A172 (cell line): ENCODE results near the gene CELF2. TPM values are rescaled to one million over a fixed set of nuclear protein-coding genes. Genes with fewer than 3 reads are reported as not detected.

Source experiments
- DNase-seq: peaks from one replicate; pipeline ENCODE4 v3.0.0-alpha.2; 2015; ENCODE audit warnings: low spot score
- total RNA-seq: library from RNA; depleted of rRNA; stranded (reverse); fragments of >200 nt; shearing (Covaris generic); gene quantifications from 2 replicates; pipeline ENCODE4 v1.2.3, GENCODE V29; 2014

The CELF2 gene
- total RNA-seq, 1 experiment from 2014 or later: 0.10 TPM

- no peak for DNase-seq
These were observed 41.3 kb downstream of the CELF2 start for GRCh38 chr10:11058965-11059364.

DNA sequence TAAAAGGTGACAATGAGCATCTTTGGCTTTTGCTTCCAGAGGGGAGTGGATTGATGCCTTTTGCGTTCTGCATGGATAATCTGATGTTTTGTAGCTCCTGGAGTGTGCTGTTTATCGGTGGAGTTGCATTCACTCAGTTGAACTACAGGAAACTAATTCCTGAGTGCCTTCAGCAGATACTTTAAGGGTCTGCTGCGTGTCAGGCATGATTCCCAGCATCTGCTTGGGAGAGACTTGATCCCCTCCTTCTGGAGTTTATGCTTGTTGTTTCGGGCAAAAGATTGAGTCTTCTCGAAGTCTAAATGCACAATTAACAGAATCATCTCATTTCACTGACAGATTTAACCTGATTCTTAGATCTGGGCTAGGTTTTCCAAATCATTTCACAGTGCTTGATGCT, 46.2 kb downstream of the CELF2 start:
- no peak for DNase-seq

- no peak for DNase-seq
These were observed 47.2 kb downstream of the CELF2 start for GRCh38 chr10:11064832-11065231.

DNA sequence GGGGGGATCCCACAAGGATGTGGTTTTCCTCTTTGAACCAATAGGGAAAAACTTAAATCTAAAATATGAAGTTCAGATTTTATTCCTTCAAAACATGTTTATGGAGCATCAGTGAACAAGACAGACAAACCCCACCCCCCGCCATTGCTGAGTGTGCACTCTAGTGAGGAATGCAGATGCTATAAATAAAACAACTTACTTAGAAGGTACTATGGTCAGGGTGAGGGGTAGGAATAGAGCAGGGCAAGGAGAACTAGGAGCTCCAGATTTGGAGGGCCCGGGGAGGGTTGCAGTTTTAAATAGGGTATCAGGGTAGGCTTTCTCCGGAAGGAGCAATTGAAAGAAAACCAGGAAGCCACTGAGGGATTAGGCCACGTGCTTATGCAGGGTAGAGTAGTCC, 47.9 kb downstream of the CELF2 start:
- no peak for DNase-seq

GRCh38 chr10:11066520-11066919, 48.8 kb downstream of the CELF2 start:
- no peak for DNase-seq

DNA sequence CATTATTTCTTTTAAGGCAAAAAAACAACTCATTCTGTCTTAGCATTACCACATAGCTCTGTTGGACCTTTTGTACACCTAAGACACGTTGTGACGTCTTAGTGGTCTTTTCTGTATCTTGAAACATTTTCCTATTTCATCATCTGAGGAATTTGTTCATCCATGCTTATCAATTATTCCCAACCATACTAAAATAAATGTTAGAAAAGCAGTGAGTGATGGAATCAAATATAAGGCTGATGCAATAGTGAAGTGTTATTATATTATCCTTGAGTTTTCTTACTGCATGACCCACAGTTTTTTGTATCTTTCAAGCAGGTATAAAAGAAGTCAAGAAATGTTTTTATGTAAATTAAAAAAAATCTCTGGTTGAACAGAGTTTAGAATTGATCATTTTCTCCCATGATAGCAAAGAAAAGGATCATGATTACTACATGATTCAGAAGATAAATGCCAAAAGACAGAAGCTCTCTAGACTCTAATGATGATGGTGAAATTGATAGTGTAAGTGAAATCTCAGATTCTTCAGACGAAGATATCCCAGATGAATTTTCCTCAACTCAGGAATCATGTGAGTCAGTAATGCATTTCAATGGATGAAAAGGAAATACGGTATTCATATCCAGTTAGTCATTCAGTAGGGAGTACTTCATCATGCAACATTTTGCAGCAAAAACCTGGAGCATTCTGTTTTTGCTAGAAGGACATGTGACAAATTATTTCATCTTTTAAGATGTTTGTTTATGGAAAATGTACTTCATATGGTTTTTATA, 51.4 kb downstream of the CELF2 start:
- DNase-seq: no peak

DNA sequence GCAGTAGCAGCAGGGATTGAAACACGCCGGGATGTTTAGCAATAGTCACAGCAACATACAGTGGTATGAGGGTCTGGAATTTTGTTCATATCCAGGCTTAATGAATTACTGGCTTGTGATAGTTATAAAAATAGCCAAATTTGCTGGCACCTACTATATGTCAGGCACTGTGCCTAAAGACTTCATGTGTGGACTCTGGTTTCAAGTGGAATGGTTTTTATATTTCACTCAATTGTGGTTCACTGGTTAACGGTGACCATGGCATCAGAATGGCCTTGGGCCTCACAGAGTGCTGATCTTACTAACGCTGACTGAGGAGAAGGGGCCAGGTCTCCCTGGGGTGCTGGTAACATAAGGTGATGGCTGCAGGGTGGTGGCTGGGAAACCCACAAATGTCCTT, 55.7 kb downstream of the CELF2 start:
- no peak for DNase-seq

- no peak for DNase-seq
These were observed 57.0 kb downstream of the CELF2 start for GRCh38 chr10:11074536-11075267.

GRCh38 chr10:11076221-11076620, 58.5 kb downstream of the CELF2 start:
- no peak for DNase-seq

- no peak for DNase-seq
These were observed 62.9 kb downstream of the CELF2 start for GRCh38 chr10:11080564-11080984.

DNA sequence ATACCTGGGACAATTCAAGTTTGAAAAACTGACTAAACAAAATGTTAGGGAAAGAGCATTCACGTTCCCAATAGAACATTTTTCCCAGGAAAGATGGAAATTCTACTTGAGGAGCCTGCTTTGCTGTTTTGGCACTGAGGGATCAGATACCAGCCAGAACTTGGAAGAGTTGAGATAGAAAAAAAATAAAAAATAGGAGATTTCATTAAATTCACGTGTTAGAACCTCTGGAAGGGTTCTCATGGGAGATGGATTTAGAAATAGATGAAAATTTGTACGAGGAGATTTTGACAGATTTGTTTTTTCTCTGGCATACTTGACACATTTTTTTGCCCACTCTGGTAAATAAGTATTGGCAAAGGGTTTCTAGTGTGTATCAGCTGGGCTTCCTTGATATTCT, 63.7 kb downstream of the CELF2 start:
- DNase-seq: no peak

GRCh38 chr10:11082526-11082925, 64.9 kb downstream of the CELF2 start:
- DNase-seq: no peak

DNA sequence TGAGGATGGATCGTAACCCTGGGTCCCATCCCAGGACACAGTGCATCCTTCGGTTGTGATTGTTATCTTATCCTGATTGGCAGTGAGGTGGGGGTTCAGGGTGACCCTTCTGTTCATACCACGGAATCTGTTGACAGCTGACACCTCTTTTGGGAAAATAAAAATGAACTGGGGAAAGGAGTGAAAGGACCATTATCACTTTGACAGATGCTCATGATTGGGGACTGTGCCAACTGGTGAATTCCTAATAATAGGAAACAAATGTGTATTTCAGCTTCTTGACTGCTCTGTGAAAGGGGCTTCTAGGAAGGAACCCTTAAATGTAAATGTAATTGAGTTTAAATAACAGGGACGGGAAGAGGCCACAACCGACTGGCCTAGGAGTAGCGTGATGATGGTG, 65.4 kb downstream of the CELF2 start:
- DNase-seq: no peak

GRCh38 chr10:11085545-11085944, 67.9 kb downstream of the CELF2 start:
- DNase-seq: no peak

- DNase-seq: no peak
These were observed 68.6 kb downstream of the CELF2 start for GRCh38 chr10:11086177-11086840.

- DNase-seq: no peak
These were observed 69.7 kb downstream of the CELF2 start for GRCh38 chr10:11087372-11087771.

GRCh38 chr10:11088709-11089108, 71.0 kb downstream of the CELF2 start:
- no peak for DNase-seq

GRCh38 chr10:11089272-11089671, 71.6 kb downstream of the CELF2 start:
- DNase-seq: no peak

DNA sequence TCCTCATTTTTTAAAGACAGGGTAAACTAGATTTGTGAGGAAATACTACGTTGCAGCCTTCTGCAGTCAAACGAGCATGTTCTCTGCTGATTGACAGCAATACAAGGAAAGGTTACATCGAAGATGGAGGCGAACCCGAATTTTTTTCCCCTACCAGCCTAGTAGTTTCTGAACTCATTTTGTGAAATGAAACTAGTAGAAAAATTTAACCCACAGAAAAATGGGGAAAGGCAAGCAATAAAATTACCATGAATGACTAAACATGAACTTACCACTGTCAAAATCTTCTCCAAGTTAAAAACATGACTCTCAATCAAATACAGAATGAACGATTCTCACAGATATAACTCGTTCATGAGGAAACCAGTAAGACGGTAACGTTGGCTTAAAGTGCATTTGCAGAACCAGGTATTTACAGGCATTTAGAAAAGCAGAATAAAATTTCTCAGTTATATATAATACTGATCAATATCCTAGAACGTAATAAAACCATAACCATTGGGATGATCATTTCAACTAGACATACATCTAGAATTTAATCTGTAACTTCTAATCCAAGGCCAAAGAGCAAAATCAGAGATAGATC, 73.9 kb downstream of the CELF2 start:
- DNase-seq: no peak

- DNase-seq: no peak
These were observed 76.4 kb downstream of the CELF2 start for GRCh38 chr10:11093771-11094736.

DNA sequence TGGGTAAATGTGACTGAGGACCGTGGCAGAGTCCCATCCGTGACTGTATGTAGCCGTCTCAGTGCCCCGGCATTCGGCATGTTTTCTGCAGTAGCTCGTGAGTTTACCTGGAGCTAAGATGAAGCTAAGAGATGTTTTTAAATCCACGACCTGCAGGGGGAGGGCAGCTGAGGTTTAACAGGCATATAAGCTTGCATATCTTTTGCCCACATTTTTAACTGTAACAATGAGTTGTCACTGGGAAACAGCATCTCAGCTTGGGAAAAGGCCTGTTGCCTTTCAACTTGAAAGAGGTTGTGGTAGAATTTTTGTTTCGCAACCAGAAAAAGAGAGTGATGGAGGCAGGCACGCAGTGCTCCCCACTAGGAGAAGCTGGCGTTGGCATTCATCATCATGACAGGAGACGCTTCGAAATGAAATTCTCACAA, 77.7 kb downstream of the CELF2 start:
- DNase-seq: no peak
